Liver (tissue), 9 donors: ENCODE data around the gene ST6GALNAC3. TPM values are rescaled to one million over a fixed set of nuclear protein-coding genes. Genes with fewer than 3 reads are reported as not detected.

Experiments used
- DNase-seq: peaks from one replicate; pipeline ENCODE4 v3.0.0-alpha.2; 2017; ENCODE audit warnings: low spot score
- H3K27ac ChIP-seq, 2 donors: one replicate each; pipeline ENCODE4 v1.7.0; 2013; ENCODE audit warnings: inconsistent platforms in 2 of 2, low read length in 2 of 2, control low read depth in 1 of 2, low read depth in 1 of 2, mild to moderate bottlenecking in 1 of 2
- H3K27me3 ChIP-seq, 4 donors: one replicate each; pipeline versions ENCODE4 v1.6.1 to v1.7.0; 2013; ENCODE audit warnings: low read length in 3 of 4, inconsistent platforms in 1 of 4, mild to moderate bottlenecking in 1 of 4, moderate library complexity in 1 of 4; ENCODE audit not compliant: control insufficient read depth in 4 of 4, insufficient read depth in 4 of 4
- H3K36me3 ChIP-seq, 4 donors: one replicate each; pipeline versions ENCODE4 v1.6.1 to v1.7.0; 2013; ENCODE audit warnings: low read length in 3 of 4, mild to moderate bottlenecking in 3 of 4, low read depth in 1 of 4, moderate library complexity in 1 of 4; ENCODE audit not compliant: control insufficient read depth in 4 of 4, insufficient read depth in 3 of 4
- H3K4me1 ChIP-seq, 4 donors: one replicate each; pipeline versions ENCODE4 v1.6.1 to v1.7.0; 2013; ENCODE audit warnings: low read length in 3 of 4, mild to moderate bottlenecking in 3 of 4, moderate library complexity in 1 of 4; ENCODE audit not compliant: control insufficient read depth in 4 of 4, insufficient read depth in 4 of 4
- H3K4me3 ChIP-seq, 3 donors: one replicate each; pipeline versions ENCODE4 v1.6.1 to v1.7.0; 2013; ENCODE audit warnings: low read length in 3 of 3, control low read depth in 1 of 3, low read depth in 1 of 3, mild to moderate bottlenecking in 1 of 3
- H3K9ac ChIP-seq, 2 donors: one replicate each; pipeline ENCODE4 v1.7.0; 2013; ENCODE audit warnings: low read length in 2 of 2, mild to moderate bottlenecking in 2 of 2, moderate library complexity in 2 of 2, control low read depth in 1 of 2, low read depth in 1 of 2
- H3K9me3 ChIP-seq, 4 donors: one replicate each; pipeline versions ENCODE4 v1.6.1 to v1.7.0; 2013; ENCODE audit warnings: low read length in 3 of 4; ENCODE audit not compliant: control insufficient read depth in 4 of 4
- ATF3 ChIP-seq: IDR thresholded peaks from 2 replicates; pipeline ENCODE4 v1.6.1; 2016; ENCODE audit warnings: antibody characterized with exemption
- CTCF ChIP-seq: fragments of 150-350 bp; IDR thresholded peaks from 2 replicates; pipeline ENCODE4 v1.5.1; 2017; ENCODE audit warnings: improper control_type of control experiment, low read depth, low read length; ENCODE audit not compliant: missing input control
- EGR1 ChIP-seq, 2 donors: IDR thresholded peaks; 2 replicates each; pipeline ENCODE4 v1.6.1; 2016 to 2018; ENCODE audit warnings: antibody characterized with exemption in 2 of 2, low read depth in 2 of 2
- GABPA ChIP-seq, 2 donors: IDR thresholded peaks in 1 of 2; conservative IDR thresholded peaks in 1 of 2; 2 replicates each; pipeline ENCODE4 v1.6.1; 2016; ENCODE audit warnings: antibody characterized with exemption in 2 of 2, mild to moderate bottlenecking in 1 of 2, moderate library complexity in 1 of 2
- HNF4A ChIP-seq, 2 donors: conservative IDR thresholded peaks; 2 replicates each; pipeline ENCODE4 v1.6.1; 2016; ENCODE audit warnings: antibody characterized with exemption in 2 of 2, mild to moderate bottlenecking in 2 of 2
- HNF4G ChIP-seq: IDR thresholded peaks from 2 replicates; pipeline ENCODE4 v1.6.1; 2016; ENCODE audit warnings: antibody characterized with exemption
- MAX ChIP-seq: IDR thresholded peaks from 2 replicates; pipeline ENCODE4 v1.6.1; 2016; ENCODE audit warnings: antibody characterized with exemption
- NR2F2 ChIP-seq: IDR thresholded peaks from 2 replicates; pipeline ENCODE4 v1.6.1; 2016; ENCODE audit warnings: antibody characterized with exemption
- REST ChIP-seq: IDR thresholded peaks from 2 replicates; pipeline ENCODE4 v1.6.1; 2016; ENCODE audit warnings: antibody characterized with exemption, mild to moderate bottlenecking
- RXRA ChIP-seq, 2 donors: IDR thresholded peaks; 2 replicates each; pipeline ENCODE4 v1.6.1; 2017 to 2018; ENCODE audit warnings: antibody characterized with exemption in 2 of 2, mild to moderate bottlenecking in 1 of 2
- SP1 ChIP-seq: IDR thresholded peaks from 2 replicates; pipeline ENCODE4 v1.6.1; 2018; ENCODE audit warnings: antibody characterized with exemption, mild to moderate bottlenecking
- ZBTB33 ChIP-seq: IDR thresholded peaks from 2 replicates; pipeline ENCODE4 v1.6.1; 2016; ENCODE audit warnings: antibody characterized with exemption
- WGBS: extraction: QIAGEN DNeasy Blood & Tissue Kit; methylation state at CpG from one replicate; pipeline ENCODE4 v1.1.7; 2013; 5-methylcytosine and 5-hydroxymethylcytosine counted together
- polyA plus RNA-seq, 2 donors: library from polyadenylated mRNA; stranded (reverse) in 1 of 2; unstranded in 1 of 2; fragments of 200-250 nt in 1 of 2; fragments of >200 nt in 1 of 2; fragmentation: Nextera tagmentation in 1 of 2; extraction: Ambion mirVana in 1 of 2; gene quantifications; one replicate each; pipeline versions ENCODE4 v1.2.1 to v1.2.3, GENCODE V29; 2013 to 2015
- total RNA-seq, 2 donors: library from RNA; depleted of rRNA; stranded (reverse); fragments of >200 nt; gene quantifications; one replicate each; pipeline ENCODE4 v1.2.3, GENCODE V29; 2014
- donor health status: healthy.
- donor health status: healthy.
- donor health status: healthy.
- donor health status: healthy.
- donor health status: healthy.

Gene ST6GALNAC3
- total and polyA plus RNA-seq, 4 donors, result 1.2 to 5.0 (median 3.2) TPM

GRCh38 chr1:76299036-76299435 is 224.5 kb downstream of the ST6GALNAC3 start (continued):
- TF ChIP-seq REST, result no peak
- no peak for TF ChIP-seq EGR1 (IDR thresholded peaks at IDR 0.05; ENCODE audit: low read depth in 2 of 2)
- TF ChIP-seq RXRA (IDR thresholded peaks at IDR 0.05), result no peak
- no peak for TF ChIP-seq ATF3

GRCh38 chr1:76300556-76300955 is 226.0 kb downstream of the ST6GALNAC3 start:
- H3K27ac ChIP-seq, result no peak overlapping the region
- TF ChIP-seq EGR1 (IDR thresholded peaks at IDR 0.05; ENCODE audit: low read depth in 2 of 2) (no peak), ZBTB33 (no peak), NR2F2 (no peak), HNF4G (no peak), GABPA (IDR thresholded peaks at IDR 0.05 in 1 of 2, conservative IDR thresholded peaks at IDR 0.05 in 1 of 2) (no peak), HNF4A (conservative IDR thresholded peaks at IDR 0.05) (no peak), MAX (no peak), CTCF (no peak)
- H3K9me3 ChIP-seq, result no peaks in the 10 kb centered on the region
- 75% methylated on average over 3 of the region's 3 CpGs for WGBS
- H3K9ac ChIP-seq, result no peak overlapping the region
- H3K4me3 ChIP-seq, result no peak overlapping the region
- no peaks in the 10 kb centered on the region for H3K36me3 ChIP-seq
- DNase-seq, result no peak
- H3K27me3 ChIP-seq, result no peaks in the 10 kb centered on the region
- H3K4me1 ChIP-seq, result no peaks in the 10 kb centered on the region

GRCh38 chr1:76302711-76303339 is 228.3 kb downstream of the ST6GALNAC3 start:
- no peaks in the 10 kb centered on the region for H3K4me1 ChIP-seq
- 63% methylated on average over 5 of the region's 5 CpGs for WGBS
- no peak overlapping the region for H3K9ac ChIP-seq
- H3K4me3 ChIP-seq, result no peak overlapping the region
- TF ChIP-seq GABPA (IDR thresholded peaks at IDR 0.05 in 1 of 2, conservative IDR thresholded peaks at IDR 0.05 in 1 of 2), result no peak
- no peak for TF ChIP-seq REST
- no peak for TF ChIP-seq SP1
- H3K27ac ChIP-seq, result no peak overlapping the region
- no peaks in the 10 kb centered on the region for H3K9me3 ChIP-seq
- DNase-seq, result no peak
- no peaks in the 10 kb centered on the region for H3K27me3 ChIP-seq
- no peaks in the 10 kb centered on the region for H3K36me3 ChIP-seq
